GM12875 (cell line): Measurements from ENCODE around the gene CEACAM6.
A peak's percentile ranks its signal among the peaks of the same experiment; 100 is the strongest.
"Not testable (repeated sequence)": the region's sequence is repeated elsewhere in the genome, so short reads cannot be mapped to it uniquely, and the experiment has no call there.

Source experiments
- H3K4me3 ChIP-seq: one replicate; pipeline ENCODE4 v1.5.1; 2011; ENCODE audit warnings: low read depth, low read length, control low read depth
- CTCF ChIP-seq: IDR thresholded peaks from 2 replicates; pipeline ENCODE4 v1.5.1; 2011; ENCODE audit warnings: low read depth, mild to moderate bottlenecking, control low read depth, inconsistent platforms, low read length, moderate library complexity, borderline replicate concordance; ENCODE audit not compliant: insufficient read depth

Gene CEACAM6

GRCh38 chr19:41787055-41787454 lies 31.7 kb downstream of the CEACAM6 start:
- H3K4me3 ChIP-seq = no peak overlapping the region
- no peak for TF ChIP-seq CTCF

GRCh38 chr19:41788518-41788917 lies 33.2 kb downstream of the CEACAM6 start:
- H3K4me3 ChIP-seq = not testable (repeated sequence)

GRCh38 chr19:41789053-41789452 lies 33.7 kb downstream of the CEACAM6 start:
- not testable (repeated sequence) for H3K4me3 ChIP-seq

- H3K4me3 ChIP-seq = no peak overlapping the region
- peak; percentile 82 for TF ChIP-seq CTCF
Measured at GRCh38 chr19:41792513-41793413, 37.4 kb downstream of the CEACAM6 start.

GRCh38 chr19:41793414-41793727 lies 38.0 kb downstream of the CEACAM6 start:
- TF ChIP-seq CTCF = no peak
- H3K4me3 ChIP-seq = no peak overlapping the region

GRCh38 chr19:41795031-41795461 lies 39.7 kb downstream of the CEACAM6 start:
- peak; percentile 79 for TF ChIP-seq CTCF
- H3K4me3 ChIP-seq = no peak overlapping the region

- no peak for TF ChIP-seq CTCF
Measured at GRCh38 chr19:41796362-41796761, 41.0 kb downstream of the CEACAM6 start, which contains the start of gene CEACAM3. Gene CEACAM3 (plus strand): TSS chr19:41796587. CDS start chr19:41796678, 91 bp downstream.

GRCh38 chr19:41796901-41797300 lies 41.6 kb downstream of the CEACAM6 start:
- H3K4me3 ChIP-seq = no peak overlapping the region
- TF ChIP-seq CTCF = no peak

More at GRCh38 chr19:41796362-41796761, 41.0 kb downstream of the CEACAM6 start, which contains the start of gene CEACAM3:
- no peak within 1 kb of the TSS for H3K4me3 ChIP-seq
